Esophagus muscularis mucosa (tissue), 3 donors: Measurements from ENCODE around the gene GSG1L2.

ENCODE experiments used
- POLR2A ChIP-seq: fragments of 450-650 bp; IDR thresholded peaks from one replicate; pipeline ENCODE4 v1.6.1; 2017; ENCODE audit warnings: antibody characterized with exemption, moderate library complexity, mild to moderate bottlenecking, low read depth
- POLR2AphosphoS5 ChIP-seq, 2 donors: sonication (generic); formaldehyde crosslinking; IDR thresholded peaks; one replicate each; pipeline ENCODE4 v1.6.1; 2017; ENCODE audit warnings: antibody characterized with exemption in 2 of 2
- TF ChIP-seq, protein P1 (sequence below), 3 experiments: fragments of 200-600 bp in 2 of 3; fragments of 450-650 bp in 1 of 3; sonication (generic) in 2 of 3; IDR thresholded peaks; one replicate each; pipeline ENCODE4 v1.5.1; 2017 to 2019; ENCODE audit warnings: antibody characterized with exemption in 3 of 3, mild to moderate bottlenecking in 2 of 3, moderate library complexity in 1 of 3

DNA sequence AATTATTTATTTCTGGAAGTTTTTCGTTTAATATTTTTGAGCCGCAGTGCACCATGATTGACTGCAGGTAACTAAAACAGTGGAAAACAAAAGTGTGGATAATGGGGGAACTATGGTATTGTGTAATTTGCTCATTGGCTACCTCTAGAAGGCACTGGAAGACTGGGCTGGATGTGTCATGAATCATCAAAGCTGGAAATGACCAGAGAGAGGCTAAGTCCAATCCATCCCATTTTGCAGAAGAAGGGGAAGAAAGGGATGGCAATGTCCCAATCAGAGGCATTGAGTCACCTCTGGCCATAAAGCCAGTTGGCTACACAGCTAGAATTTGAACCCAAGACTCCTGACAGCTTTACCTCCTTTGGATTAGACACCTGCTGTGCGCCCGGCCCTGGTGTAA lies 33.2 kb upstream of the GSG1L2 start:
- no peak for TF ChIP-seq POLR2A
- TF ChIP-seq, protein P1, sequence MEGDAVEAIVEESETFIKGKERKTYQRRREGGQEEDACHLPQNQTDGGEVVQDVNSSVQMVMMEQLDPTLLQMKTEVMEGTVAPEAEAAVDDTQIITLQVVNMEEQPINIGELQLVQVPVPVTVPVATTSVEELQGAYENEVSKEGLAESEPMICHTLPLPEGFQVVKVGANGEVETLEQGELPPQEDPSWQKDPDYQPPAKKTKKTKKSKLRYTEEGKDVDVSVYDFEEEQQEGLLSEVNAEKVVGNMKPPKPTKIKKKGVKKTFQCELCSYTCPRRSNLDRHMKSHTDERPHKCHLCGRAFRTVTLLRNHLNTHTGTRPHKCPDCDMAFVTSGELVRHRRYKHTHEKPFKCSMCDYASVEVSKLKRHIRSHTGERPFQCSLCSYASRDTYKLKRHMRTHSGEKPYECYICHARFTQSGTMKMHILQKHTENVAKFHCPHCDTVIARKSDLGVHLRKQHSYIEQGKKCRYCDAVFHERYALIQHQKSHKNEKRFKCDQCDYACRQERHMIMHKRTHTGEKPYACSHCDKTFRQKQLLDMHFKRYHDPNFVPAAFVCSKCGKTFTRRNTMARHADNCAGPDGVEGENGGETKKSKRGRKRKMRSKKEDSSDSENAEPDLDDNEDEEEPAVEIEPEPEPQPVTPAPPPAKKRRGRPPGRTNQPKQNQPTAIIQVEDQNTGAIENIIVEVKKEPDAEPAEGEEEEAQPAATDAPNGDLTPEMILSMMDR (IDR thresholded peaks at IDR 0.05): no peak
- TF ChIP-seq POLR2AphosphoS5 (IDR thresholded peaks at IDR 0.05): no peak
